Measurements from ENCODE around the gene CAPN15. TPM values are rescaled to one million over a fixed set of nuclear protein-coding genes. Genes with fewer than 3 reads are reported as not detected.

Gene CAPN15
- total RNA-seq, 2 experiments from 2014 or later, result 54.4 to 56.9 TPM

DNA sequence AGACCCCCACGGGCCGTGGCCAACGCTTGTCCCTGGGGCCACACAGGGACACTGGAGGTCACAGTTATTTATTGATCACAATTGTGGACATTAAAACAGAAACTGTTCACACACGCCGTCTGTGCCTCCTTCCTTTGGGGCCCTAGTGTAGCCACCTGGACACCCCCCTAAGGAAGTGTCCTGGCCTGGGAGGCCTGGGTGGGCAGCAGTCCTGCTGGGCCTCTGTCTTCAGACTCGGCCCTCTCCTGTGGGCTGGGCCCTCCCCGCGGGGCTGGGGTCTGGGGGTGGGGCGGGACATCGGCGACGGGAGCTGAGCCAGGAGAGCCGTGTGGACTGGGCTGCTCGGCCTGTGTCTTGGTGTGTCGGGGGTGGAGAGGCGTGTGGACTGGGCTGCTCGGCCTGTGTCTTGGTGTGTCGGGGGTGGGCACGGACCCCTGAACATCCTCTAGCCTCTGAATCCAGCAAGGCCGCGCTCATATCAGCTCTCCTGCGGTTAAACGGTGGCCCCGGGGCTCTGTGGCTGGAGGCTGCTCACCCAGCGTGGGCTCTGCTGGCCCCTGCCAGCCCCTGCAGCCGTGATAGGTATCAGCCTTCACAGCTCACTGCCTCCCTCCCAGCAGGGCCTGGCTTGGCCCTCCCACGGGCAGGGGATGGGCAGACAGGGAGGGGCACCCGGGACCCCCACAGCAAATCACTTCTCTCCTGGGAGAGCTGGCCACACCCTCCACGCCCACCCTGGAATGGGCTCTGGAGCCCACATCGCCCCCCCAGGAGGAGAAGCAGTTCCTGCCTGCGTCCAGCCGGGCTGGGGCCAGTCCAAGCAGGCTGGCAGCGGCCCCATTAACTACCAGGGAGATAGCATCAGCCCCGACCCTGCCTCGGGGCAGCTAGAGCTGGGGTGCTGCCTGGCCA, 38.2 kb downstream of the CAPN15 start:
- peaks cover 18% of the 10 kb centered on the region for H3K4me1 Mint-ChIP-seq (ENCODE audit: low read depth)
- intact Hi-C loops (cut with micrococcal nuclease), result loop anchor here (2.0 kb wide), 1 partner anchor 23 kb away; no protein-coding TSS in a partner anchor
- CTCF ChIA-PET, result no interaction called here
- no peak for DNase-seq
- H3K36me3 Mint-ChIP-seq (ENCODE audit: low read depth), result no peaks in the 10 kb centered on the region
- no peak overlapping the region for H3K27ac Mint-ChIP-seq
- H3K27me3 Mint-ChIP-seq (ENCODE audit: low read depth), result no peaks in the 10 kb centered on the region
- H3K4me3 Mint-ChIP-seq, result no peak overlapping the region
- no peaks in the 10 kb centered on the region for H3K9me3 Mint-ChIP-seq

DNA sequence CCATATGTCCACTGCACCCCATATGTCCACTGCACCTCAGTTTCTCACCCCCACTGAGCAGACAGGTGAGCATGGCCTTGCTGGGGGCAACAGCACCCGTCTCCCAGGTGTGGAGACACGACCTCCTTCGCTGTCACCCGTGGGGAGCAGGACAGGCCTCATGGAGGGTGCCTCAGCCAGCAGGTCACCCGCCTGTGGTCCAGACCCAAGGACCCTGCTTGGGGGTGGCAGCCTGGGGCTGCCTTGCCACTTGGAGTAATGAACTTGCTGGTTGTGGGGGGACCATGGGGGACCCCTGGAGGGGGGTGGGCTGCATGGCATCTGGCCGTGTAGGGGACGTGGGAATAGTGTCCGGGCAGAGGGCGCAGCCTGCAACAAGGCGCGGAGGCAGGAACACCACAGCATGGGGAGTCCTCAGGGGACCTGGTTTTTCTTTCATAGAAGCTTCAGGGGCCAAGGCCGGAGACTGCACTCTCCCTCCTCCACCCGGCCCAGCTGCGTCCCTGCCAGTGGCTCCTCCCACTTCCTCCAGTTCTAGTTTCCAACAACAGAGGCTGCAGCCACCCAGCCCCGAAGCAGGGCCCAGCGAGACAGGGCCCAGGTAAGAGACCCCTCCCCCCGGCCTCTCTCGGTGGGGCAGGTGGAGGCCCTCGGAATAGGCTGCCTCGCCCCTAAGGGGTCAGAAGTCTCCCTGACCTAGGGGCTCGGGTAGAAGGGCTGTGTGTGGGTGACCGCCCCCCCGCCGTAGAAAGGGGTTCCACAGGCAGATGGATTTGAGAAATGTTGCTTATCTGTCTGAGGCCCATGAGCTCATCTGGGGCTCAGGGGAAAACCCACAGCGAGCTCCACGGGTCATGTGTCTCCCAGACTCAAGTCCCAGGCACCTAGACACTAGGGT, 39.2 kb downstream of the CAPN15 start, which contains the start of gene NHLRC4:
NHLRC4 (plus strand) TSS at position 531 of the 898 bp plus-strand sequence. CDS start 1,043 bp downstream, outside the sequence.
- DNase-seq, result peak; percentile 74
- H3K4me1 Mint-ChIP-seq (ENCODE audit: low read depth), result peaks cover 28% of the 10 kb centered on the region
- no peaks in the 10 kb centered on the region for H3K36me3 Mint-ChIP-seq (ENCODE audit: low read depth)
- peak within 1 kb of the TSS; percentile 39 for H3K4me3 Mint-ChIP-seq
- intact Hi-C loops (cut with micrococcal nuclease), result loop anchor here (2.0 kb wide), 1 partner anchor 22 kb away; no protein-coding TSS in a partner anchor
- no peaks in the 10 kb centered on the region for H3K27me3 Mint-ChIP-seq (ENCODE audit: low read depth)
- no peaks in the 10 kb centered on the region for H3K9me3 Mint-ChIP-seq
- peak within 1 kb of the TSS; percentile 78 for H3K27ac Mint-ChIP-seq
- CTCF ChIA-PET, result interaction anchor here (1.0 kb wide), 1 partner anchor 13 kb away, joined by 4 read pairs; no protein-coding TSS in a partner anchor

DNA sequence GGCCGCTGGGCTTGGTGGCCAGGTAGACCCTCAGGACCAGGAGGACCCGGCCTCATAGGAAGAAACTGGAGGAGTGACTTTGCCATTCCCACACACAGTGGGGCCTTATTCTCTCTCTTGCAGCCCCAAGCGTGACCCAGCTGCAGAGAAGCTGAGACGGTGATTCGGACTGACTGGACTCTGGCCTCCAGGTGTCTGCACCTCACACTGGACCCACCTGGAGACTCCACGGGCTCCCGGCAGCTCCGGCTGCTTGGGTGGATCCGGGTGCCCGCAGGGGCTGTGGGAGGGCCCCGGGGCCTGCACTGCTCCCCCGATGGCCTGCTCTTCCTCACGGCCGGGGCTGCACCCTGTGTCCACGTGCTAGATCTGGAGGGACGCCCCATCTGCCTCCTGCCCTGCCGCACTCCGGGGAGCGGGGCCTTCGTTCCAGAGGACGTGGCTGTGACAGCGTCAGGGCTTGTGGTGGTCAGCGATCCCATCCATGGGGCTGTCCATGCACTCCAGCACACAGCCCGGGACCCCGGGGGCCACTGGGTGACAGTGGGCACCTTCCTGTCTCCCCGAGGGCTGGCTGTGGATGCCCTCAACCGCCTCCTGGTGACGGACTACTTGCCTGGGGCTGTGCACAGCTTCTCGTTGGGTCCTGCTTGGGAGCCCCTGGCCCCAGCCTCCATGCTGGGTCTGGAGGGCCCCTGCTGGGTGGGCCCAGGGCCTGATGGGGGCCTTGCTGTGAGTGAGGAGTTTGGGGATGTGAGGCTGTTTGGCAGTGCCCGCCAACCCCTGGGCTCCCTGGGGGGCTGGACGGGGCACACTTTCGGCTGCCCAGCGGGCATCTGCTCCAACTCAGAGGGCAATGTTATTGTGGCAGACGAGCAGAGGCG, 40.1 kb downstream of the CAPN15 start:
- H3K4me1 Mint-ChIP-seq (ENCODE audit: low read depth), result peaks cover 29% of the 10 kb centered on the region

DNA sequence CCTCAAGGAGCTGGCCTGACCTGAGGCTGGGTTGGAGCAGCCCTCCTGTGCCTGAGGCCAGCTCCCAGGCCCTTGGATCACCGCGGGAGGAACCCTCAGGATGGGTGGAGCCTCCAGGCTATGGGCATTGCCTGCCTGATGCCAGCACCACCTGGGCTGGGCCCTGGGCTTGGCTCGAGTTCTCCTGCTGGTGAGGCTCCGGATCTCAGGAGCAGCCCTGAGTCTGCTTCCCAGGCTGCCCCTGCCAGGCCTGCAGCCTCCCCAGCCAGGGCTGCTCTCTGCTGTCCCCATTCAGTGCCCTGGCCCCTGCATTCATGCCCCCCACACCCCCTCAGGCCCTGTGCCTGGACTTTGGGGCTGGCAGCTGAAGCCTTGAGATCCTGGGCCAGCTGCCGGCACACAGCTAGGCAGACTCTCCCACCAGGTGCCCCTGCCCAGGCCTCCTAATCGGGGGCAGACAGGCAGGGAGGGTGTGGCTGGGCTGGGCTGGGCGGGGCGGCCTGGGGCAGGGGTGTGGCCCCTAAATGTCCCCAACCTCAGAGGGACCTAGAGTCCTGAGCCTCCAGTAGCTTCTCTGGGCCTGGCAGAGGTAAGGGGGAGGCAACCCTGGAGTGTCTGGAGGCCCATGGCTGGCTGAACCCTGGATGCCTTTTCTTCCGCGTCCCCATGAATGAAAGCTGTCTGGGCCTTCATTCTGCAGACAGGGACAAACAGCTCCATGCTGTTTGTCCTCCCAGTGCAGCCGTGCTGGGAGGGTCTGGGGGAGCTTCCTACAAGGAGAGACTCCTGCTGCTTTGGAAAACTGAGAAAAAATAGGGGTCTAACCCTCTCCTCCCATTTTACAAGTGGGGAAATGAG, 41.1 kb downstream of the CAPN15 start:
- intact Hi-C loops (cut with micrococcal nuclease), result loop anchor here (1.0 kb wide), 1 partner anchor 41 kb away; the partner anchor contains the start of gene CAPN15
- H3K27me3 Mint-ChIP-seq (ENCODE audit: low read depth), result no peaks in the 10 kb centered on the region
- H3K4me1 Mint-ChIP-seq (ENCODE audit: low read depth), result peaks cover 29% of the 10 kb centered on the region
- CTCF ChIA-PET, result no interaction called here
- H3K9me3 Mint-ChIP-seq, result no peaks in the 10 kb centered on the region
- H3K27ac Mint-ChIP-seq, result peak overlapping the region; percentile 90
- H3K36me3 Mint-ChIP-seq (ENCODE audit: low read depth), result no peaks in the 10 kb centered on the region
- H3K4me3 Mint-ChIP-seq, result peak overlapping the region; percentile 86
- no peak for DNase-seq

More for the DNA sequence above, 40.1 kb downstream of the CAPN15 start:
- intact Hi-C loops (cut with micrococcal nuclease), result loop anchor here (2.0 kb wide), 1 partner anchor 21 kb away; no protein-coding TSS in a partner anchor
- peak overlapping the region; percentile 39 for H3K4me3 Mint-ChIP-seq
- DNase-seq, result no peak
- CTCF ChIA-PET, result interaction anchor here (1.0 kb wide), 1 partner anchor 12 kb away, joined by 4 read pairs; no protein-coding TSS in a partner anchor
- no peaks in the 10 kb centered on the region for H3K9me3 Mint-ChIP-seq
- H3K36me3 Mint-ChIP-seq (ENCODE audit: low read depth), result no peaks in the 10 kb centered on the region
- H3K27ac Mint-ChIP-seq, result peak overlapping the region; percentile 78
- H3K27me3 Mint-ChIP-seq (ENCODE audit: low read depth), result no peaks in the 10 kb centered on the region

DNA sequence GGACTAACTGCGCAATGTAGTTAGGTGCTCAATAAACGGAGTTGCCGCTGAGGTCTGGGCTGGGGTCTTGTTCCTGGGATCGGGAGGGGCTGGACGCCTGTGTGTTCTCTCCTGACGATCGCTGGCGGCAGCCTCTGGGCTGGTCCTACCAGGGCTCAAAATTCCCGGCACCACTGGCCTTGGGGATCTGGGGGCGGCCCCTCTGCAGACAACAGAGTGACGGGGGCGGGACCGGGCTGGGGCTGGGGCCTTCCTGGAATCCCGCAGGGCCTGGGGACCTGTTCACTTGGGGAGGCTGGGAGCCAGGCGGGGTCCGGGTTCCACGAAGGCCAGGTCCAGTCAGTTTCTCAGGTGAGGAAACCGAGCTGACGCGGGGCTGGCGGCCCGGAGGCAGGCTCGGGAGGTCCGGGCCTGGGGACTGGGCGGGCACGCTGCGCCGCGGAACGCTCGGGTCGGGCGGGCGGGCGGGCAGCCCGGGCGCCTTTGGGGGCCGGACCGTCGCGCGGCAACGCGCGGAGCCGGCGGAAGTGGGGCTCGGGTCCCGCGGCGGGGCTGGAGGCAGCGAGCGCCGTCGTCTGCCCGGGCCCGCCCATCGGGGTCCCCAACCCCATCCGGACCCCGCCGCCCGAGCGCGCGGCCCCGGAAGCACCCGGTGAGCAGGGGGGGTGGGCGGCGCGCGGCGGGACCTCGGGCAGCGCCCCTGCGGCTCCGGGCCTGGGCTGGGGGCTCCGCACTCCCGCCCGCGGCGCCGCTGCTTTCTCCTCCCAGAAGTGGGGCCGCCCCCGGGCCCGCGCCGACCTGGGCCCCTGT, 42.1 kb downstream of the CAPN15 start, which contains the start of gene PIGQ:
PIGQ (plus strand) TSS at position 524 of the 810 bp plus-strand sequence. CDS start 4,107 bp downstream, outside the sequence.
- CTCF ChIA-PET, result no interaction called here
- intact Hi-C loops (cut with micrococcal nuclease), result loop anchor here (1.0 kb wide), 2 partner anchors 20 to 42 kb away; partner anchors contain the start of gene CAPN15
- peaks cover 29% of the 10 kb centered on the region for H3K4me1 Mint-ChIP-seq (ENCODE audit: low read depth)
- H3K36me3 Mint-ChIP-seq (ENCODE audit: low read depth), result no peaks in the 10 kb centered on the region
- no peaks in the 10 kb centered on the region for H3K9me3 Mint-ChIP-seq
- DNase-seq, result peak; percentile 67
- H3K27me3 Mint-ChIP-seq (ENCODE audit: low read depth), result no peaks in the 10 kb centered on the region
- H3K4me3 Mint-ChIP-seq, result peak within 1 kb of the TSS; percentile 86
- H3K27ac Mint-ChIP-seq, result peak within 1 kb of the TSS; percentile 90

DNA sequence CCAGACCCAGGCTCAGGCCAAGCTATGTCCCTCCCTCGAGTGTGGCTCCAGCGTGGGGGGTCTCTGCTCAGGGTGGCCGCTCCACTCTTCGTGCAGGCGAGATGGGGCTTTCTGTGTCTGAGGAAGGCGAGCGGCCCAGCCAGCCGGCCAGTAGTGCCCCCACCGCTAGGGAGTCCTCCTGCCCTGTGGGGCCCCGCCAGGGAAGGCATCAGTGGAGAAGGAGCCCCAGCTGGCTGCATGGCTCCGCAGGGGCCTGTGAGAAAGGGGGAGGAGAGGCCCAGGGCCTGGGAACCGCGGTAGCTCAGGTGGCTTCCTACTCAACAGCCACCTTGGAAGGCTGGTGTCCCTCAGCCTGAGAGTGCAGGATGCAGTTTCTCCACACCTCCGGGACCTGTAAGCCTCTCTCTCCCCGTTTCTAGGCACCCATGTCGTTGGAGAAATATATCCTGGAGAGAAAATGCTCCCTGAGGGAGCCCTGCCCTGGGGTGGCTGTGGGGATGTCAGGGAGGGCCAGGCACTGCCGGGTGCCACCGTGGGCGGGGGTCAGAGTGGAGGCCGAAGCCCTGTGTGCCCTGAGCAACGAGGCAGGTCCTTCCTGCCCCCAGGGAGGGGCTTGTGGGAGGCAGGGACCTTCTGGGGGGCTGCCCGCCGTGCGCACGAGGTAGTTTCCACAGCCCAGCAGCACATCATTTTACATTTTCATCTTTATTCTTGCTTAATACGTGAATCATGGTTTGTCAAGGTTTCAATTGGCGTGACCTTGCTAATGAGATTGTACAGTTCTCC, 45.5 kb downstream of the CAPN15 start:
- peaks cover 19% of the 10 kb centered on the region for H3K4me1 Mint-ChIP-seq (ENCODE audit: low read depth)
- H3K36me3 Mint-ChIP-seq (ENCODE audit: low read depth), result no peaks in the 10 kb centered on the region
- H3K9me3 Mint-ChIP-seq, result no peaks in the 10 kb centered on the region
- CTCF ChIA-PET, result no interaction called here
- no peaks in the 10 kb centered on the region for H3K27me3 Mint-ChIP-seq (ENCODE audit: low read depth)
- H3K4me3 Mint-ChIP-seq, result no peak overlapping the region
- intact Hi-C loops (cut with micrococcal nuclease), result no loop called here
- no peak for DNase-seq
- no peak overlapping the region for H3K27ac Mint-ChIP-seq

DNA sequence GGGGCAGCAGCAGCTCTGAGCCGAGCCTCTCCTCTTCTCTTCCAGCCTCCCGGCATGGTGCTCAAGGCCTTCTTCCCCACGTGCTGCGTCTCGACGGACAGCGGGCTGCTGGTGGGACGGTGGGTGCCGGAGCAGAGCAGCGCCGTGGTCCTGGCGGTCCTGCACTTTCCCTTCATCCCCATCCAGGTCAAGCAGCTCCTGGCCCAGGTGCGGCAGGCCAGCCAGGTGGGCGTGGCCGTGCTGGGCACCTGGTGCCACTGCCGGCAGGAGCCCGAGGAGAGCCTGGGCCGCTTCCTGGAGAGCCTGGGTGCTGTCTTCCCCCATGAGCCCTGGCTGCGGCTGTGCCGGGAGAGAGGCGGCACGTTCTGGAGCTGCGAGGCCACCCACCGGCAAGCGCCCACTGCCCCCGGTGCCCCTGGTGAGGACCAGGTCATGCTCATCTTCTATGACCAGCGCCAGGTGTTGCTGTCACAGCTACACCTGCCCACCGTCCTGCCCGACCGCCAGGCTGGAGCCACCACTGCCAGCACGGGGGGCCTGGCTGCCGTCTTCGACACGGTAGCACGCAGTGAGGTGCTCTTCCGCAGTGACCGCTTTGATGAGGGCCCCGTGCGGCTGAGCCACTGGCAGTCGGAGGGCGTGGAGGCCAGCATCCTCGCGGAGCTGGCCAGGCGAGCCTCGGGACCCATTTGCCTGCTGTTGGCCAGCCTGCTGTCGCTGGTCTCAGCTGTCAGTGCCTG, 46.7 kb downstream of the CAPN15 start:
- Mint-ChIP-seq H3K4me1 (ENCODE audit: low read depth) (peaks cover 18% of the 10 kb centered on the region), H3K4me3 (no peak overlapping the region), H3K9me3 (no peaks in the 10 kb centered on the region), H3K36me3 (ENCODE audit: low read depth) (no peaks in the 10 kb centered on the region), H3K27ac (no peak overlapping the region), H3K27me3 (ENCODE audit: low read depth) (no peaks in the 10 kb centered on the region)
- CTCF ChIA-PET, result no interaction called here
- DNase-seq, result no peak
- intact Hi-C loops (cut with micrococcal nuclease), result no loop called here

DNA sequence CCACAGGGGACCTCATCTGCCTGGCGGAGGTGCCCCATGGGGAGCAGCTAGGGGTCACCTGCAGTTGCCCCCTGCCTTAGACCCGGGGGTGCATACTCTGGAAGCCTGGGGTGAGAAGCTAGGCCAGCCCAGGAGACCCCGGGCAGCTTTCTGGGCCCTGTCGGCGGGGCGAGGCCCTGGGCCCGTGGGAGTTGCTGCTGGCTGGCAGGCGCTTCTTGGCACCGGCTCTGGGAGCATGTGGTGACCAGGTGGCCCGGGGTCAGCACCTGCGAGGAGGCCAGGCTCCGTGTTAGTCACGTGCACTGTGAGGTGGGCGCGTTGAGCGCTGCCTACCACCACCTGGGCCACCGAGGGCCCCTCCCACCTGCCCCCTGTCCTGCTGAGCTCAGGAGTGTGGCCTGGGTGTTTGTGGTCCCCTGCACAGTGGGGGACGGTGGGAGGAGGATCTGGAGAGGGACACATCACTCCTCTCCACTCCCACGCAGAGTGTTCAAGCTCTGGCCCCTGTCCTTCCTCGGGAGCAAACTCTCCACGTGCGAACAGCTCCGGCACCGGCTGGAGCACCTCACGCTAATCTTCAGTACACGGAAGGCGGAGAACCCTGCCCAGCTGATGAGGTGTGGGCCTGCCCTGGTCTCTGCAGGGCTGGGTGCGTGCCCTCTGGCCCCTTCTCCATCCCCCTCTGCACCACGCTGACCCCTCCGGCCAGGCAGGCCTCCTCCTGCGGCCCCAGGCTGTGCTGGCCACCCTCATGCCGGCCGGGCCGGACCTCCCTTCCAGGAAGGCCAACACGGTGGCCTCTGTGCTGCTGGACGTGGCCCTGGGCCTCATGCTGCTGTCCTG, 48.1 kb downstream of the CAPN15 start:
- CTCF ChIA-PET, result no interaction called here

More for the DNA sequence above, 48.1 kb downstream of the CAPN15 start:
- intact Hi-C loops (cut with micrococcal nuclease), result loop anchor here (5.0 kb wide), 1 partner anchor 183 kb away; no protein-coding TSS in a partner anchor
- peaks cover 15% of the 10 kb centered on the region for H3K4me1 Mint-ChIP-seq (ENCODE audit: low read depth)
- H3K36me3 Mint-ChIP-seq (ENCODE audit: low read depth), result no peaks in the 10 kb centered on the region
- H3K27ac Mint-ChIP-seq, result no peak overlapping the region
- DNase-seq, result no peak
- H3K4me3 Mint-ChIP-seq, result no peak overlapping the region
- H3K9me3 Mint-ChIP-seq, result no peaks in the 10 kb centered on the region
- no peaks in the 10 kb centered on the region for H3K27me3 Mint-ChIP-seq (ENCODE audit: low read depth)

All from activated naive CD4-positive, alpha-beta T cell treated with anti-CD3 and anti-CD28 coated beads for 36 hours (primary cell).